ENCODE measurements around the gene MAP3K9.

The MAP3K9 gene

GRCh38 chr14:70822530-70823185 lies 13.3 kb upstream of the MAP3K9 start:
- in situ Hi-C loops (cut with HindIII; ENCODE audit: low sequenced_read_pairs) = no loop called here
- TF ChIP-seq CTCF (IDR thresholded peaks at IDR 0.05; ENCODE audit: low read depth, low read length) = no peak
- peak overlapping the region; percentile 57 for H3K4me3 ChIP-seq (ENCODE audit: low read depth, low read length)
- DNase-seq (ENCODE audit: low read depth, low spot score) = no peak

- peak overlapping the region; percentile 57 for H3K4me3 ChIP-seq (ENCODE audit: low read depth, low read length)
- DNase-seq (ENCODE audit: low read depth, low spot score) = peak; percentile 35
- in situ Hi-C loops (cut with HindIII; ENCODE audit: low sequenced_read_pairs) = no loop called here
- no peak for TF ChIP-seq CTCF (IDR thresholded peaks at IDR 0.05; ENCODE audit: low read depth, low read length)
These were observed 12.5 kb upstream of the MAP3K9 start for GRCh38 chr14:70821584-70822529.

GRCh38 chr14:70816525-70816924 lies 7.2 kb upstream of the MAP3K9 start:
- in situ Hi-C loops (cut with HindIII; ENCODE audit: low sequenced_read_pairs) = no loop called here
- no peak for TF ChIP-seq CTCF (IDR thresholded peaks at IDR 0.05; ENCODE audit: low read depth, low read length)
- no peak for DNase-seq (ENCODE audit: low read depth, low spot score)
- H3K4me3 ChIP-seq (ENCODE audit: low read depth, low read length) = no peak overlapping the region

GRCh38 chr14:70814466-70814865 lies 5.2 kb upstream of the MAP3K9 start:
- no peak for DNase-seq (ENCODE audit: low read depth, low spot score)
- in situ Hi-C loops (cut with HindIII; ENCODE audit: low sequenced_read_pairs) = no loop called here
- TF ChIP-seq CTCF (IDR thresholded peaks at IDR 0.05; ENCODE audit: low read depth, low read length) = no peak
- H3K4me3 ChIP-seq (ENCODE audit: low read depth, low read length) = no peak overlapping the region

- no peak for DNase-seq (ENCODE audit: low read depth, low spot score)
- TF ChIP-seq CTCF (IDR thresholded peaks at IDR 0.05; ENCODE audit: low read depth, low read length) = no peak
- in situ Hi-C loops (cut with HindIII; ENCODE audit: low sequenced_read_pairs) = no loop called here
- H3K4me3 ChIP-seq (ENCODE audit: low read depth, low read length) = no peak overlapping the region
These were observed 3.0 kb upstream of the MAP3K9 start for GRCh38 chr14:70812124-70812818.

GRCh38 chr14:70811578-70811977 lies 2.3 kb upstream of the MAP3K9 start:
- TF ChIP-seq CTCF (IDR thresholded peaks at IDR 0.05; ENCODE audit: low read depth, low read length) = no peak
- no peak for DNase-seq (ENCODE audit: low read depth, low spot score)
- in situ Hi-C loops (cut with HindIII; ENCODE audit: low sequenced_read_pairs) = no loop called here
- no peak overlapping the region for H3K4me3 ChIP-seq (ENCODE audit: low read depth, low read length)

All from astrocyte of the spinal cord (primary cell).